OCI-LY7 (cell line): ENCODE results near the gene RBM14.

Source experiments
- EZH2phosphoT487 ChIP-seq: fragments of 200-600 bp; sonication (generic); IDR thresholded peaks from 2 replicates; pipeline ENCODE4 v1.6.1; 2018; ENCODE audit warnings: low read depth, borderline replicate concordance, mild to moderate bottlenecking, mixed run types, antibody characterized with exemption, low read length, moderate library complexity, mixed read lengths
- TF ChIP-seq, protein P1 (sequence below): fragments of 200-600 bp; sonication (generic); conservative IDR thresholded peaks from 2 replicates; pipeline ENCODE4 v1.5.1; 2014; ENCODE audit warnings: mild to moderate bottlenecking, antibody characterized with exemption, low read length, moderate library complexity, mixed read lengths

DNA sequence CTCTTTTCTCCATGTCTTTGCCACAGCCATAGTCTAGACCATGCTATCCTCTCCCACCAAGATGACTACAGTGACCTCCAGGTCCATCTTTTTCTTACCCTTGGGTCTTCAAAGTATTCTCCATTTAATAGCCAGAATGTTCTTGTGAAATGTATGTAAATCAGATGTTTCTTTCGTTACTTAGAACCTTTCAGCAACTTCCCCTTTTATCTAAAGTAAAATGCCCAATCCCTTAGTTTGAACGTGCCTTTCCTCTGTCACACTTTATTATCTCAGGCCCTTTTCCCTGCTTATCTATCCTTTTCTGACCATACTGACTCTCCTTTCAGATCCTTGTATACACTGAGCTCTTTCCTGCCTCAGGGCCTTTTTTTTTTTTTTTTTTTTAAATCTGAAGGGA is 43.3 kb downstream of the RBM14 start:
- TF ChIP-seq, protein P1, sequence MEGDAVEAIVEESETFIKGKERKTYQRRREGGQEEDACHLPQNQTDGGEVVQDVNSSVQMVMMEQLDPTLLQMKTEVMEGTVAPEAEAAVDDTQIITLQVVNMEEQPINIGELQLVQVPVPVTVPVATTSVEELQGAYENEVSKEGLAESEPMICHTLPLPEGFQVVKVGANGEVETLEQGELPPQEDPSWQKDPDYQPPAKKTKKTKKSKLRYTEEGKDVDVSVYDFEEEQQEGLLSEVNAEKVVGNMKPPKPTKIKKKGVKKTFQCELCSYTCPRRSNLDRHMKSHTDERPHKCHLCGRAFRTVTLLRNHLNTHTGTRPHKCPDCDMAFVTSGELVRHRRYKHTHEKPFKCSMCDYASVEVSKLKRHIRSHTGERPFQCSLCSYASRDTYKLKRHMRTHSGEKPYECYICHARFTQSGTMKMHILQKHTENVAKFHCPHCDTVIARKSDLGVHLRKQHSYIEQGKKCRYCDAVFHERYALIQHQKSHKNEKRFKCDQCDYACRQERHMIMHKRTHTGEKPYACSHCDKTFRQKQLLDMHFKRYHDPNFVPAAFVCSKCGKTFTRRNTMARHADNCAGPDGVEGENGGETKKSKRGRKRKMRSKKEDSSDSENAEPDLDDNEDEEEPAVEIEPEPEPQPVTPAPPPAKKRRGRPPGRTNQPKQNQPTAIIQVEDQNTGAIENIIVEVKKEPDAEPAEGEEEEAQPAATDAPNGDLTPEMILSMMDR: no peak
- TF ChIP-seq EZH2phosphoT487: no peak
